Activated T-cell treated with anti-CD3 and anti-CD28 coated beads, Interleukin-2, amount 50 U/mL, for 72 hours (primary cell): ENCODE results near the gene APOL1. TPM values are rescaled to one million over a fixed set of nuclear protein-coding genes. Genes with fewer than 3 reads are reported as not detected.
"Not testable (repeated sequence)": the region's sequence is repeated elsewhere in the genome, so short reads cannot be mapped to it uniquely, and the experiment has no call there.

Source experiments
- ATAC-seq, 2 donors: fragments of 150-1000 bp; cut with Tn5 transposase; replicated peaks in 1 of 2; 2 replicates each; pipeline ENCODE4 v1.10.0; 2021; ENCODE audit warnings: moderate library complexity in 2 of 2, mild to moderate bottlenecking in 1 of 2
- DNase-seq, 2 donors: peaks; one replicate each; pipeline ENCODE4 v3.0.0; 2021 to 2022; ENCODE audit warnings: mixed read lengths in 1 of 2
- H3K27ac Mint-ChIP-seq: one replicate; pipeline ENCODE4 v1.8.0; 2022; ENCODE audit warnings: mild to moderate bottlenecking, moderate library complexity, mixed read lengths
- H3K27me3 Mint-ChIP-seq: one replicate; pipeline ENCODE4 v1.8.0; 2022; ENCODE audit warnings: low read depth, mixed read lengths
- H3K36me3 Mint-ChIP-seq, 2 donors: one replicate each; pipeline ENCODE4 v1.8.0; 2022; ENCODE audit warnings: mixed read lengths in 2 of 2, mild to moderate bottlenecking in 1 of 2; ENCODE audit not compliant: insufficient read depth in 2 of 2
- H3K4me1 Mint-ChIP-seq: one replicate; pipeline ENCODE4 v1.8.0; 2022; ENCODE audit warnings: low read depth, mixed read lengths
- H3K4me3 Mint-ChIP-seq, 2 donors: one replicate each; pipeline ENCODE4 v1.8.0; 2022; ENCODE audit warnings: mild to moderate bottlenecking in 2 of 2, mixed read lengths in 2 of 2, moderate library complexity in 2 of 2
- H3K9me3 Mint-ChIP-seq, 2 donors: one replicate each; pipeline ENCODE4 v1.8.0; 2022; ENCODE audit warnings: mixed read lengths in 2 of 2
- total RNA-seq, 2 donors: library from RNA; stranded (reverse); gene quantifications; one replicate each; pipeline ENCODE4 v1.2.3, GENCODE V29; 2022

Gene APOL1
- total RNA-seq, 2 donors from 2014 or later = 32.7 to 44.5 TPM

- no peak for DNase-seq
- Mint-ChIP-seq H3K9me3 (no peaks in the 10 kb centered on the region), H3K36me3 (peaks cover 9 to 14% of the 10 kb centered on the region in 2 donors)
Measured at GRCh38 chr22:36228944-36229343, 24.0 kb upstream of the APOL1 start.

GRCh38 chr22:36229649-36230048 lies 23.3 kb upstream of the APOL1 start:
- H3K27ac Mint-ChIP-seq = peak overlapping the region; percentile 89
- H3K36me3 Mint-ChIP-seq = peaks cover 10 to 18% of the 10 kb centered on the region in 2 donors
- not testable (repeated sequence) for H3K27me3 Mint-ChIP-seq, ATAC-seq, H3K9me3 Mint-ChIP-seq, DNase-seq, H3K4me3 Mint-ChIP-seq
- peaks cover 18% of the 10 kb centered on the region for H3K4me1 Mint-ChIP-seq

More at GRCh38 chr22:36228944-36229343, 24.0 kb upstream of the APOL1 start:
- peaks cover 18% of the 10 kb centered on the region for H3K4me1 Mint-ChIP-seq
- H3K27me3 Mint-ChIP-seq = no peaks in the 10 kb centered on the region
- H3K4me3 Mint-ChIP-seq = no peak overlapping the region
- no peak for ATAC-seq
- peak overlapping the region; percentile 89 for H3K27ac Mint-ChIP-seq

GRCh38 chr22:36231051-36231450 lies 21.9 kb upstream of the APOL1 start:
- H3K27ac Mint-ChIP-seq, H3K9me3 Mint-ChIP-seq, DNase-seq, H3K27me3 Mint-ChIP-seq, H3K4me3 Mint-ChIP-seq, ATAC-seq: not testable (repeated sequence)
- Mint-ChIP-seq H3K36me3 (peaks cover 19 to 27% of the 10 kb centered on the region in 2 donors), H3K4me1 (peaks cover 30% of the 10 kb centered on the region)

- H3K9me3 Mint-ChIP-seq = peaks cover 0 to 3% of the 10 kb centered on the region in 2 donors
- peaks cover 46% of the 10 kb centered on the region for H3K4me1 Mint-ChIP-seq
- H3K27ac Mint-ChIP-seq = peak overlapping the region; percentile 29
- no peak overlapping the region for H3K4me3 Mint-ChIP-seq
- peaks cover 23 to 35% of the 10 kb centered on the region in 2 donors for H3K36me3 Mint-ChIP-seq
- DNase-seq (no peak), ATAC-seq (peak in 1 of 2 donors; percentile 27)
- no peaks in the 10 kb centered on the region for H3K27me3 Mint-ChIP-seq
Measured at GRCh38 chr22:36232715-36233401, 20.1 kb upstream of the APOL1 start.

- H3K36me3 Mint-ChIP-seq = peaks cover 24 to 36% of the 10 kb centered on the region in 2 donors
- DNase-seq = no peak
- no peaks in the 10 kb centered on the region for H3K27me3 Mint-ChIP-seq
- H3K4me1 Mint-ChIP-seq = peaks cover 52% of the 10 kb centered on the region
- ATAC-seq = no peak
- H3K9me3 Mint-ChIP-seq = peaks cover 0 to 3% of the 10 kb centered on the region in 2 donors
- no peak overlapping the region for H3K4me3 Mint-ChIP-seq
- H3K27ac Mint-ChIP-seq = peak overlapping the region; percentile 62
Measured at GRCh38 chr22:36233796-36234195, 19.1 kb upstream of the APOL1 start.

GRCh38 chr22:36234213-36234612 lies 18.7 kb upstream of the APOL1 start:
- H3K4me3 Mint-ChIP-seq = peak overlapping the region in 1 of 2 donors; percentile 4
- H3K36me3 Mint-ChIP-seq = peaks cover 26 to 39% of the 10 kb centered on the region in 2 donors

GRCh38 chr22:36234919-36235318 lies 18.0 kb upstream of the APOL1 start:
- Mint-ChIP-seq H3K4me1 (peaks cover 56% of the 10 kb centered on the region), H3K27ac (peak overlapping the region; percentile 62), H3K9me3 (peaks cover 0 to 3% of the 10 kb centered on the region in 2 donors), H3K27me3 (no peaks in the 10 kb centered on the region), H3K36me3 (peaks cover 26 to 39% of the 10 kb centered on the region in 2 donors), H3K4me3 (peak overlapping the region in 1 of 2 donors; percentile 96)
- ATAC-seq = no peak
- no peak for DNase-seq

More at GRCh38 chr22:36234213-36234612, 18.7 kb upstream of the APOL1 start:
- Mint-ChIP-seq H3K27me3 (no peaks in the 10 kb centered on the region), H3K27ac (peak overlapping the region; percentile 62), H3K4me1 (peaks cover 52% of the 10 kb centered on the region), H3K9me3 (peaks cover 0 to 3% of the 10 kb centered on the region in 2 donors)
- DNase-seq (no peak), ATAC-seq (no peak)

GRCh38 chr22:36235585-36235984 lies 17.3 kb upstream of the APOL1 start:
- DNase-seq (no peak), ATAC-seq (no peak)
- peaks cover 0 to 3% of the 10 kb centered on the region in 2 donors for H3K9me3 Mint-ChIP-seq
- H3K4me1 Mint-ChIP-seq = peaks cover 60% of the 10 kb centered on the region
- peak overlapping the region; percentile 96 to 98 for H3K4me3 Mint-ChIP-seq
- peak overlapping the region; percentile 58 for H3K27ac Mint-ChIP-seq
- peaks cover 26 to 37% of the 10 kb centered on the region in 2 donors for H3K36me3 Mint-ChIP-seq
- H3K27me3 Mint-ChIP-seq = no peaks in the 10 kb centered on the region

- Mint-ChIP-seq H3K27me3 (no peaks in the 10 kb centered on the region), H3K4me3 (peak overlapping the region; percentile 96 to 98), H3K9me3 (peaks cover 0 to 3% of the 10 kb centered on the region in 2 donors), H3K27ac (peak overlapping the region; percentile 58), H3K4me1 (peaks cover 60% of the 10 kb centered on the region), H3K36me3 (peaks cover 24 to 36% of the 10 kb centered on the region in 2 donors)
- ATAC-seq (no peak), DNase-seq (no peak)
Measured at GRCh38 chr22:36236388-36237319, 16.3 kb upstream of the APOL1 start.

GRCh38 chr22:36237462-36238372 lies 15.2 kb upstream of the APOL1 start:
- peaks cover 23 to 37% of the 10 kb centered on the region in 2 donors for H3K36me3 Mint-ChIP-seq

GRCh38 chr22:36238373-36239149 lies 14.4 kb upstream of the APOL1 start:
- peaks cover 23 to 39% of the 10 kb centered on the region in 2 donors for H3K36me3 Mint-ChIP-seq
- DNase-seq (peak in 1 of 2 donors; percentile 15), ATAC-seq (peak; percentile 4)
- peak overlapping the region; percentile 96 for H3K27ac Mint-ChIP-seq
- peak overlapping the region; percentile 96 to 98 for H3K4me3 Mint-ChIP-seq
- H3K27me3 Mint-ChIP-seq = no peaks in the 10 kb centered on the region
- H3K4me1 Mint-ChIP-seq = peaks cover 53% of the 10 kb centered on the region
- peaks cover 2 to 7% of the 10 kb centered on the region in 2 donors for H3K9me3 Mint-ChIP-seq

More at GRCh38 chr22:36237462-36238372, 15.2 kb upstream of the APOL1 start:
- peak; percentile 16 to 18 for ATAC-seq
- Mint-ChIP-seq H3K27ac (peak overlapping the region; percentile 96), H3K27me3 (no peaks in the 10 kb centered on the region), H3K4me3 (peak overlapping the region; percentile 96 to 98), H3K9me3 (peaks cover under 1 to 5% of the 10 kb centered on the region in 2 donors), H3K4me1 (peaks cover 53% of the 10 kb centered on the region)
- DNase-seq = peak; percentile 23

GRCh38 chr22:36239150-36239400 lies 13.9 kb upstream of the APOL1 start:
- Mint-ChIP-seq H3K36me3 (peaks cover 23 to 34% of the 10 kb centered on the region in 2 donors), H3K4me1 (peaks cover 50% of the 10 kb centered on the region), H3K4me3 (peak overlapping the region; percentile 96 to 98), H3K27ac (peak overlapping the region; percentile 96), H3K9me3 (peaks cover 2 to 7% of the 10 kb centered on the region in 2 donors), H3K27me3 (no peaks in the 10 kb centered on the region)
- ATAC-seq (no peak), DNase-seq (no peak)
